ENCODE data around the gene PDE1C. TPM values are rescaled to one million over a fixed set of nuclear protein-coding genes. Genes with fewer than 3 reads are reported as not detected.

The PDE1C gene
- total RNA-seq, 1 donor, result not detected

GRCh38 chr7:31970501-31970900 lies 99.7 kb downstream of the PDE1C start:
- no peak overlapping the region for H3K4me3 ChIP-seq (ENCODE audit: low read length)
- no peaks in the 10 kb centered on the region for H3K4me1 ChIP-seq (ENCODE audit: insufficient read depth, low read length)
- no peaks in the 10 kb centered on the region for H3K27me3 ChIP-seq (ENCODE audit: insufficient read depth, low read length)
- H3K9me3 ChIP-seq (ENCODE audit: low read depth, low read length), result no peaks in the 10 kb centered on the region

- H3K9me3 ChIP-seq (ENCODE audit: low read depth, low read length), result no peaks in the 10 kb centered on the region
- H3K27me3 ChIP-seq (ENCODE audit: insufficient read depth, low read length), result no peaks in the 10 kb centered on the region
- H3K4me3 ChIP-seq (ENCODE audit: low read length), result no peak overlapping the region
- H3K4me1 ChIP-seq (ENCODE audit: insufficient read depth, low read length), result no peaks in the 10 kb centered on the region
Observed at GRCh38 chr7:31963569-31964175, 106.5 kb downstream of the PDE1C start.

GRCh38 chr7:31962246-31962645 lies 108.0 kb downstream of the PDE1C start:
- no peak overlapping the region for H3K4me3 ChIP-seq (ENCODE audit: low read length)
- no peaks in the 10 kb centered on the region for H3K9me3 ChIP-seq (ENCODE audit: low read depth, low read length)
- no peaks in the 10 kb centered on the region for H3K27me3 ChIP-seq (ENCODE audit: insufficient read depth, low read length)
- H3K4me1 ChIP-seq (ENCODE audit: insufficient read depth, low read length), result no peaks in the 10 kb centered on the region

GRCh38 chr7:31958226-31958625 lies 112.0 kb downstream of the PDE1C start:
- Histone ChIP-seq H3K27me3 (ENCODE audit: insufficient read depth, low read length) (no peaks in the 10 kb centered on the region), H3K4me3 (ENCODE audit: low read length) (no peak overlapping the region), H3K4me1 (ENCODE audit: insufficient read depth, low read length) (no peaks in the 10 kb centered on the region), H3K9me3 (ENCODE audit: low read depth, low read length) (no peaks in the 10 kb centered on the region)

- Histone ChIP-seq H3K27me3 (ENCODE audit: insufficient read depth, low read length) (no peaks in the 10 kb centered on the region), H3K4me3 (ENCODE audit: low read length) (no peak overlapping the region), H3K9me3 (ENCODE audit: low read depth, low read length) (no peaks in the 10 kb centered on the region), H3K4me1 (ENCODE audit: insufficient read depth, low read length) (no peaks in the 10 kb centered on the region)
Observed at GRCh38 chr7:31957756-31958155, 112.5 kb downstream of the PDE1C start.

GRCh38 chr7:31957090-31957720 lies 113.0 kb downstream of the PDE1C start:
- Histone ChIP-seq H3K9me3 (ENCODE audit: low read depth, low read length) (no peaks in the 10 kb centered on the region), H3K4me1 (ENCODE audit: insufficient read depth, low read length) (no peaks in the 10 kb centered on the region), H3K4me3 (ENCODE audit: low read length) (no peak overlapping the region), H3K27me3 (ENCODE audit: insufficient read depth, low read length) (no peaks in the 10 kb centered on the region)

- Histone ChIP-seq H3K9me3 (ENCODE audit: low read depth, low read length) (no peaks in the 10 kb centered on the region), H3K4me3 (ENCODE audit: low read length) (no peak overlapping the region), H3K4me1 (ENCODE audit: insufficient read depth, low read length) (no peaks in the 10 kb centered on the region), H3K27me3 (ENCODE audit: insufficient read depth, low read length) (no peaks in the 10 kb centered on the region)
Observed at GRCh38 chr7:31955641-31956040, 114.6 kb downstream of the PDE1C start.

GRCh38 chr7:31955021-31955420 lies 115.2 kb downstream of the PDE1C start:
- Histone ChIP-seq H3K4me1 (ENCODE audit: insufficient read depth, low read length) (no peaks in the 10 kb centered on the region), H3K4me3 (ENCODE audit: low read length) (no peak overlapping the region), H3K9me3 (ENCODE audit: low read depth, low read length) (no peaks in the 10 kb centered on the region), H3K27me3 (ENCODE audit: insufficient read depth, low read length) (no peaks in the 10 kb centered on the region)

GRCh38 chr7:31954500-31954899 lies 115.7 kb downstream of the PDE1C start:
- H3K9me3 ChIP-seq (ENCODE audit: low read depth, low read length), result no peaks in the 10 kb centered on the region
- H3K27me3 ChIP-seq (ENCODE audit: insufficient read depth, low read length), result no peaks in the 10 kb centered on the region
- no peaks in the 10 kb centered on the region for H3K4me1 ChIP-seq (ENCODE audit: insufficient read depth, low read length)
- no peak overlapping the region for H3K4me3 ChIP-seq (ENCODE audit: low read length)

- Histone ChIP-seq H3K4me1 (ENCODE audit: insufficient read depth, low read length) (no peaks in the 10 kb centered on the region), H3K4me3 (ENCODE audit: low read length) (no peak overlapping the region), H3K9me3 (ENCODE audit: low read depth, low read length) (no peaks in the 10 kb centered on the region), H3K27me3 (ENCODE audit: insufficient read depth, low read length) (no peaks in the 10 kb centered on the region)
Observed at GRCh38 chr7:31953432-31953831, 116.8 kb downstream of the PDE1C start.

- no peaks in the 10 kb centered on the region for H3K27me3 ChIP-seq (ENCODE audit: insufficient read depth, low read length)
Observed at GRCh38 chr7:31950091-31950755, 120.0 kb downstream of the PDE1C start.

GRCh38 chr7:31948029-31948428 lies 122.2 kb downstream of the PDE1C start:
- no peaks in the 10 kb centered on the region for H3K4me1 ChIP-seq (ENCODE audit: insufficient read depth, low read length)
- no peaks in the 10 kb centered on the region for H3K9me3 ChIP-seq (ENCODE audit: low read depth, low read length)

More at GRCh38 chr7:31950091-31950755, 120.0 kb downstream of the PDE1C start:
- no peaks in the 10 kb centered on the region for H3K9me3 ChIP-seq (ENCODE audit: low read depth, low read length)
- H3K4me3 ChIP-seq (ENCODE audit: low read length), result no peak overlapping the region
- H3K4me1 ChIP-seq (ENCODE audit: insufficient read depth, low read length), result no peaks in the 10 kb centered on the region

GRCh38 chr7:31940167-31940566 lies 130.0 kb downstream of the PDE1C start:
- Histone ChIP-seq H3K9me3 (ENCODE audit: low read depth, low read length) (no peaks in the 10 kb centered on the region), H3K4me1 (ENCODE audit: insufficient read depth, low read length) (no peaks in the 10 kb centered on the region), H3K4me3 (ENCODE audit: low read length) (no peak overlapping the region), H3K27me3 (ENCODE audit: insufficient read depth, low read length) (no peaks in the 10 kb centered on the region)

More at GRCh38 chr7:31948029-31948428, 122.2 kb downstream of the PDE1C start:
- no peaks in the 10 kb centered on the region for H3K27me3 ChIP-seq (ENCODE audit: insufficient read depth, low read length)
- H3K4me3 ChIP-seq (ENCODE audit: low read length), result no peak overlapping the region

- no peaks in the 10 kb centered on the region for H3K4me1 ChIP-seq (ENCODE audit: insufficient read depth, low read length)
- no peaks in the 10 kb centered on the region for H3K27me3 ChIP-seq (ENCODE audit: insufficient read depth, low read length)
- H3K4me3 ChIP-seq (ENCODE audit: low read length), result no peak overlapping the region
- H3K9me3 ChIP-seq (ENCODE audit: low read depth, low read length), result no peaks in the 10 kb centered on the region
Observed at GRCh38 chr7:31939076-31939475, 131.1 kb downstream of the PDE1C start.

- Histone ChIP-seq H3K27me3 (ENCODE audit: insufficient read depth, low read length) (no peaks in the 10 kb centered on the region), H3K9me3 (ENCODE audit: low read depth, low read length) (no peaks in the 10 kb centered on the region), H3K4me3 (ENCODE audit: low read length) (no peak overlapping the region), H3K4me1 (ENCODE audit: insufficient read depth, low read length) (no peaks in the 10 kb centered on the region)
Observed at GRCh38 chr7:31938650-31939049, 131.6 kb downstream of the PDE1C start.

- Histone ChIP-seq H3K4me1 (ENCODE audit: insufficient read depth, low read length) (no peaks in the 10 kb centered on the region), H3K9me3 (ENCODE audit: low read depth, low read length) (no peaks in the 10 kb centered on the region), H3K27me3 (ENCODE audit: insufficient read depth, low read length) (no peaks in the 10 kb centered on the region), H3K4me3 (ENCODE audit: low read length) (no peak overlapping the region)
Observed at GRCh38 chr7:31937982-31938381, 132.2 kb downstream of the PDE1C start.

All from mononuclear cell (primary cell).